ENCODE results near the gene SCGN.

SCGN gene

DNA sequence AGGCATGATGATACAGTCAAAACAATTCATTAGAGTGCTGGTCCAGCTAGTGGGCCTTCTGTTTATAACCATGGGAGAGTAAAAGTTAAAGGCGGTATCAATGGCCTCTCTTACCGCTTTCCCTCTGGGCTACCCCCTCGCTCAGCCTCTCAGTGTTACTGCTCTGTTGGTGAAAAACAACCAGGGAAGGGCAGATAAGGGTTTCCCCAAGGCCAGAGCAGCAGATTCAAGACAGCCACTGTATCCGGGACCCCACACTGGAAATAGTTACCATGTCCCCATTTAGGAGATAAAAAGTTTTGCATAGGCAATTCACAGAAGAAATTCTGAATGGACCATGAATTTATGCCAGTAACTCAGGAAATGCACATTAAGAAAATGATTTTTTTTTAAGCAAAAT, 13.4 kb downstream of the SCGN start:
- Histone ChIP-seq H3K36me3 (ENCODE audit: insufficient read depth, low read length) (no peaks in the 10 kb centered on the region), H3K27ac (no peak overlapping the region), H3K9ac (ENCODE audit: insufficient read length) (no peak overlapping the region), H3K4me3 (no peak overlapping the region), H3K9me3 (ENCODE audit: low read depth, low read length) (no peaks in the 10 kb centered on the region)
- no peak for DNase-seq (ENCODE audit: low read depth, low spot score)
- TF ChIP-seq EZH2 (IDR thresholded peaks at IDR 0.05): no peak

- Histone ChIP-seq H3K4me3 (no peak overlapping the region), H3K9ac (ENCODE audit: insufficient read length) (no peak overlapping the region), H3K36me3 (ENCODE audit: insufficient read depth, low read length) (no peaks in the 10 kb centered on the region), H3K9me3 (ENCODE audit: low read depth, low read length) (no peaks in the 10 kb centered on the region), H3K27ac (no peak overlapping the region)
- TF ChIP-seq FOXP2 (optimal IDR thresholded peaks at IDR 0.05; ENCODE audit: control extremely low read depth, extremely low read length, insufficient read depth) (no peak), POLR2AphosphoS5 (IDR thresholded peaks at IDR 0.05; ENCODE audit: borderline replicate concordance, low read depth, low read length) (no peak), EZH2 (IDR thresholded peaks at IDR 0.05) (no peak)
- no peak for DNase-seq (ENCODE audit: low read depth, low spot score)
These were observed 17.4 kb downstream of the SCGN start for GRCh38 chr6:25669413-25669812.

- TF ChIP-seq POLR2AphosphoS5 (IDR thresholded peaks at IDR 0.05; ENCODE audit: borderline replicate concordance, low read depth, low read length) (no peak), FOXP2 (optimal IDR thresholded peaks at IDR 0.05; ENCODE audit: control extremely low read depth, extremely low read length, insufficient read depth) (no peak), EZH2 (IDR thresholded peaks at IDR 0.05) (no peak)
- Histone ChIP-seq H3K4me3 (no peak overlapping the region), H3K9ac (ENCODE audit: insufficient read length) (no peak overlapping the region), H3K36me3 (ENCODE audit: insufficient read depth, low read length) (no peaks in the 10 kb centered on the region), H3K9me3 (ENCODE audit: low read depth, low read length) (no peaks in the 10 kb centered on the region), H3K27ac (no peak overlapping the region)
- DNase-seq (ENCODE audit: low read depth, low spot score): no peak
These were observed 18.2 kb downstream of the SCGN start for GRCh38 chr6:25670208-25670607.

GRCh38 chr6:25670793-25671513, 18.9 kb downstream of the SCGN start:
- Histone ChIP-seq H3K4me3 (no peak overlapping the region), H3K27ac (no peak overlapping the region), H3K36me3 (ENCODE audit: insufficient read depth, low read length) (no peaks in the 10 kb centered on the region), H3K9me3 (ENCODE audit: low read depth, low read length) (no peaks in the 10 kb centered on the region), H3K9ac (ENCODE audit: insufficient read length) (no peak overlapping the region)
- TF ChIP-seq POLR2AphosphoS5 (IDR thresholded peaks at IDR 0.05; ENCODE audit: borderline replicate concordance, low read depth, low read length) (no peak), FOXP2 (optimal IDR thresholded peaks at IDR 0.05; ENCODE audit: control extremely low read depth, extremely low read length, insufficient read depth) (no peak), EZH2 (IDR thresholded peaks at IDR 0.05) (no peak)
- no peak for DNase-seq (ENCODE audit: low read depth, low spot score)

DNA sequence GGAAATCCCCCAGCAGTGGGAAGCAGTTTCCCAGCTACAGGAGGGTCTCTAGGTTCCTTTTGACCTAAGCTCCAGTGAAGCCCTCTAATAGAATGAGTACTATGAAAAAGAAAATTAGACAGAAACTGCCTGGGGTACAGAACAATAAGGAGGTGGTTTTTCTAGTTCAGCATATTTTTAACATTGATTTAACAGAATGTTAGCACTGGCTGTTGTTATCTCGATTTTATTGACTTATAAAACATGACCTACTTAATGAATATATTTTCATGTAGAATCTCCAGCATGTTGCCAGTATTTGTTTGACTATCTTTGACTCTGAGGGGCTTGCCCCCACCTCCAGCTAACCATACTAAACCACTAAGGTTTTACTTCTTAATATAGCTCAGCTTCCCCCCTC, 19.6 kb downstream of the SCGN start:
- Histone ChIP-seq H3K36me3 (ENCODE audit: insufficient read depth, low read length) (no peaks in the 10 kb centered on the region), H3K4me3 (no peak overlapping the region), H3K9me3 (ENCODE audit: low read depth, low read length) (no peaks in the 10 kb centered on the region), H3K27ac (no peak overlapping the region), H3K9ac (ENCODE audit: insufficient read length) (no peak overlapping the region)
- TF ChIP-seq POLR2AphosphoS5 (IDR thresholded peaks at IDR 0.05; ENCODE audit: borderline replicate concordance, low read depth, low read length): no peak
- TF ChIP-seq EZH2 (IDR thresholded peaks at IDR 0.05): no peak
- TF ChIP-seq FOXP2 (optimal IDR thresholded peaks at IDR 0.05; ENCODE audit: control extremely low read depth, extremely low read length, insufficient read depth): no peak
- DNase-seq (ENCODE audit: low read depth, low spot score): no peak

DNA sequence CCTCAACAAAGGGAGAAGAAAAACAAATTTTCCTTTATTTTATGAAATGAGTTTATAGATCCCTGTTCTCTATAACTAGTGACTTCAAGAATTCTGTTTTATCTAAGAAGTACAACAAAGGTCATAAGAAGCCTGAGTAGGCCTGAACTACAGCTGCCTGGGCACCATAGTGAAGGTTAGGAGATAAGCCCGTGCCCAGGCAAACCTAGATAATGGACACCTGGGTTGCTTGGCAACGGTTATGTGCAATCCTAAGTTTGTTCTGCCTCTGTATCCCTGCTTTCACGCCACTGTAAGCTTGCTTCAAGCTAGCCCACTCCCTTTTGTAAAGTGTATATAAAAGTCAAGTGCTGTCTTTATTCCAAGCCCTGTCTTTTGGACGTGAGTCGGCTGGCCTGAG, 23.2 kb downstream of the SCGN start:
- H3K4me3 ChIP-seq: no peak overlapping the region
- no peak for DNase-seq (ENCODE audit: low read depth, low spot score)
- no peaks in the 10 kb centered on the region for H3K36me3 ChIP-seq (ENCODE audit: insufficient read depth, low read length)
- H3K27ac ChIP-seq: no peak overlapping the region
- H3K9me3 ChIP-seq (ENCODE audit: low read depth, low read length): no peaks in the 10 kb centered on the region
- TF ChIP-seq POLR2AphosphoS5 (IDR thresholded peaks at IDR 0.05; ENCODE audit: borderline replicate concordance, low read depth, low read length): no peak
- TF ChIP-seq FOXP2 (optimal IDR thresholded peaks at IDR 0.05; ENCODE audit: control extremely low read depth, extremely low read length, insufficient read depth): no peak
- TF ChIP-seq EZH2 (IDR thresholded peaks at IDR 0.05): no peak
- no peak overlapping the region for H3K9ac ChIP-seq (ENCODE audit: insufficient read length)

- no peaks in the 10 kb centered on the region for H3K36me3 ChIP-seq (ENCODE audit: insufficient read depth, low read length)
- TF ChIP-seq POLR2AphosphoS5 (IDR thresholded peaks at IDR 0.05; ENCODE audit: borderline replicate concordance, low read depth, low read length): no peak
- TF ChIP-seq EZH2 (IDR thresholded peaks at IDR 0.05): no peak
- no peak for TF ChIP-seq FOXP2 (optimal IDR thresholded peaks at IDR 0.05; ENCODE audit: control extremely low read depth, extremely low read length, insufficient read depth)
These were observed 24.8 kb downstream of the SCGN start for GRCh38 chr6:25676775-25677174.

GRCh38 chr6:25681848-25682247, 29.8 kb downstream of the SCGN start:
- Histone ChIP-seq H3K9ac (ENCODE audit: insufficient read length) (no peak overlapping the region), H3K36me3 (ENCODE audit: insufficient read depth, low read length) (no peaks in the 10 kb centered on the region), H3K27ac (no peak overlapping the region), H3K4me3 (no peak overlapping the region), H3K9me3 (ENCODE audit: low read depth, low read length) (no peaks in the 10 kb centered on the region)
- TF ChIP-seq EZH2 (IDR thresholded peaks at IDR 0.05) (no peak), POLR2AphosphoS5 (IDR thresholded peaks at IDR 0.05; ENCODE audit: borderline replicate concordance, low read depth, low read length) (no peak), FOXP2 (optimal IDR thresholded peaks at IDR 0.05; ENCODE audit: control extremely low read depth, extremely low read length, insufficient read depth) (no peak)
- DNase-seq (ENCODE audit: low read depth, low spot score): no peak

More at GRCh38 chr6:25676775-25677174, 24.8 kb downstream of the SCGN start:
- Histone ChIP-seq H3K9me3 (ENCODE audit: low read depth, low read length) (no peaks in the 10 kb centered on the region), H3K4me3 (no peak overlapping the region), H3K9ac (ENCODE audit: insufficient read length) (no peak overlapping the region), H3K27ac (no peak overlapping the region)
- no peak for DNase-seq (ENCODE audit: low read depth, low spot score)

GRCh38 chr6:25682324-25682723, 30.3 kb downstream of the SCGN start:
- no peak for DNase-seq (ENCODE audit: low read depth, low spot score)
- TF ChIP-seq FOXP2 (optimal IDR thresholded peaks at IDR 0.05; ENCODE audit: control extremely low read depth, extremely low read length, insufficient read depth): no peak
- no peak for TF ChIP-seq POLR2AphosphoS5 (IDR thresholded peaks at IDR 0.05; ENCODE audit: borderline replicate concordance, low read depth, low read length)
- TF ChIP-seq EZH2 (IDR thresholded peaks at IDR 0.05): no peak
- Histone ChIP-seq H3K27ac (no peak overlapping the region), H3K9me3 (ENCODE audit: low read depth, low read length) (no peaks in the 10 kb centered on the region), H3K9ac (ENCODE audit: insufficient read length) (no peak overlapping the region), H3K36me3 (ENCODE audit: insufficient read depth, low read length) (no peaks in the 10 kb centered on the region), H3K4me3 (no peak overlapping the region)
